ENCODE results near the gene NEK2.

DNA sequence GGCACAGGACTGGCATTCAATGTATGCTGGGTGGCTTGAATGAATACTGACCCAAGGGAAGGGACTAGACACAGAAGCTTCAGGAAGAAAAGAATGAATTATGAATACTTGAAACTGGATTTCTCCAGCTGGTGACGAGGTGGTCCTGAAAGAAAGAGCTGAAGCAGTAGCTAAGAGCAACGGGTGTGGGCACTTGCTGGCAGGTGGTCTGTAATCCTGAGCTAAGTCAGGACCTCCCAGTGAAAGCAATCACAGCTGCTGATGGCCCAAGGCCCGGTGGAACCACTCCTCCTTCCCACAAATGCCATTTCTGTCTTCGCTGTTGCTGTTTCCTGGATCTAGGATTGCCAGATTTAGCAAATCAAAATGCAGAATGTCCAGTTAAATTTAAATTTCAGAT, 47.0 kb downstream of the NEK2 start:
- TF ChIP-seq, protein P1, sequence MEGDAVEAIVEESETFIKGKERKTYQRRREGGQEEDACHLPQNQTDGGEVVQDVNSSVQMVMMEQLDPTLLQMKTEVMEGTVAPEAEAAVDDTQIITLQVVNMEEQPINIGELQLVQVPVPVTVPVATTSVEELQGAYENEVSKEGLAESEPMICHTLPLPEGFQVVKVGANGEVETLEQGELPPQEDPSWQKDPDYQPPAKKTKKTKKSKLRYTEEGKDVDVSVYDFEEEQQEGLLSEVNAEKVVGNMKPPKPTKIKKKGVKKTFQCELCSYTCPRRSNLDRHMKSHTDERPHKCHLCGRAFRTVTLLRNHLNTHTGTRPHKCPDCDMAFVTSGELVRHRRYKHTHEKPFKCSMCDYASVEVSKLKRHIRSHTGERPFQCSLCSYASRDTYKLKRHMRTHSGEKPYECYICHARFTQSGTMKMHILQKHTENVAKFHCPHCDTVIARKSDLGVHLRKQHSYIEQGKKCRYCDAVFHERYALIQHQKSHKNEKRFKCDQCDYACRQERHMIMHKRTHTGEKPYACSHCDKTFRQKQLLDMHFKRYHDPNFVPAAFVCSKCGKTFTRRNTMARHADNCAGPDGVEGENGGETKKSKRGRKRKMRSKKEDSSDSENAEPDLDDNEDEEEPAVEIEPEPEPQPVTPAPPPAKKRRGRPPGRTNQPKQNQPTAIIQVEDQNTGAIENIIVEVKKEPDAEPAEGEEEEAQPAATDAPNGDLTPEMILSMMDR (IDR thresholded peaks at IDR 0.05): no peak
- no peak for TF ChIP-seq POLR2AphosphoS5 (IDR thresholded peaks at IDR 0.05)
- no peak for TF ChIP-seq POLR2A (IDR thresholded peaks at IDR 0.05)

Measured in breast epithelium (tissue), 3 donors.